Right hindlimb (tissue), 1 donor: Measurements from ENCODE around the gene KISS1R.
A peak's percentile ranks its signal among the peaks of the same experiment; 100 is the strongest.

ENCODE experiments used
- DNase-seq: peaks from one replicate; pipeline ENCODE4 v3.0.0-alpha.2; 2018

KISS1R gene

GRCh38 chr19:940591-941291 lies 23.6 kb downstream of the KISS1R start:
- peak; percentile 36 for DNase-seq

GRCh38 chr19:941292-942132 lies 24.4 kb downstream of the KISS1R start:
- no peak for DNase-seq

- no peak for DNase-seq
These were observed 25.1 kb downstream of the KISS1R start for GRCh38 chr19:942133-942645.

- no peak for DNase-seq
These were observed 26.5 kb downstream of the KISS1R start for GRCh38 chr19:943551-944170.

- DNase-seq: peak; percentile 27
These were observed 27.0 kb downstream of the KISS1R start for GRCh38 chr19:944171-944567.

DNA sequence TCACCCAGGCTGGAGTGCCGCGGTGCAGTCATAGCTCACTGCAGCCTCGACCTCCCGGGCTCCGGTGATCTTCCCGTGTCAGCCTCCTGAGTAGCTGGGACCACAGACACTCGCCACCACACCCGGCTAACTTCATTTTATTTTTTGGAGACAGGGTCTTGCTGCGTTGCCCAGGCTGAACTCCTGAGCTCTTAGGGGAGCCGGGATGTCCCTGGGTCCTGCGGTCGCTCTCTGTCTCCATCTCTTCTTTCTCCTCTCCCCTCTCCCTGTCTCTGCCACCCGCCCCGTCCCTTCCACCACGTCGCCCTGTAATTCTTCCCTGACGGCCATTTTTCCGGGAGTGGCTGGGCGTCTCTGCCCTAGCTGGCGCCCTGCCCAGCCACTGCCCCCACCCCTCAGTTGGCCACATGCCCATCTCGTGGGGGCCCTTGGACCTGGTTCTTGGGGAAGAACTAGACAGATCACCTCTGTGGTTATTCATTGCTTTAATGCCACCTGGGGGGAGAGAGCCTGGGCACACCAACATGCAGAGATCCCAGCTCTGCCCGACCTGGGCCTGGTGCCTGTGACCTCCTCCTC lies 27.6 kb downstream of the KISS1R start:
- peak; percentile 28 for DNase-seq

DNA sequence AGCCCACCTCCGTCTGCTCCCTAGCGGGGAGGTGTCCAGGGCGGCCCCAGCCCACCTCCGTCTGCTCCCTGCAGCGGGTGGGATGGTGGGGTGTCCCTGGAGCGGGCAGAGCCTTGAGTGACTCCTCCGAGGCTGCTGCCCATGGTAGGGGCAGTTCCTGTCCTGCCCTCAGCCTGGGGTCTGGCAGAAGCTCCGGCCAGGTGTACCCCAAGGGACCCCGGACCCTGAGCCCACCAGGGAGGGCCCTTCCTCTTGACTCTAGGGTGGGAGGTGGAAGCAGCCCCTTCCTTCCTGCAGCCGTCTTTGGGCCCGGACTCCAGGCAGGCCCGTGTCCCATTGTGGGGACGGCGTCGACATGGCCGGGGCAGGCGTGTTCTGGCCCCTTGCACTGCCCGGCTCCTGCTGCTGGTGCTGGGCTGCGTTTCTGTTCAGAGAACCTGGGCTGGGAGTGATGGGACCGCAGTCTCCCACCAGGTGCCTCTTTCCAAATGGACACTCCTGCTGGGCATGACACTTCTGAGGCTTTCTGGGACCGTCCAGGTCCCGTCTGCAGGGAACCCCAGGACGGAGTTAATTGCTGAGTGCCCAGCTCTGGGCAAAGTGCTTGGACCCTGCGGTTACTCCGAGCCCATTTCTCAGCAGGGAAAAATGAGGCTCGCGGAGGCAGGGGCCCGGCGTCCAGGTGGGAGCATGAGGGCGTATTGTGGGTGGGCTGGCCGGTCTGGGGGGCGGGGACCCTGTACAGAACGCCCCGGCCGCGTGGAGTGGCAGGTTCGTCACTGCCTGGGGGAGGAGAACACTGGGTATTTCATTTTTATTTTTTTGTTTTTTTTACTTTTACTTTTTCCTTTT lies 28.5 kb downstream of the KISS1R start:
- DNase-seq: peak; percentile 16

- DNase-seq: peak; percentile 14
These were observed 30.1 kb downstream of the KISS1R start for GRCh38 chr19:947090-947706.

- peak; percentile 59 for DNase-seq
These were observed 30.8 kb downstream of the KISS1R start for GRCh38 chr19:947707-948539.

- DNase-seq: peak; percentile 24
These were observed 31.8 kb downstream of the KISS1R start for GRCh38 chr19:948842-949496.

DNA sequence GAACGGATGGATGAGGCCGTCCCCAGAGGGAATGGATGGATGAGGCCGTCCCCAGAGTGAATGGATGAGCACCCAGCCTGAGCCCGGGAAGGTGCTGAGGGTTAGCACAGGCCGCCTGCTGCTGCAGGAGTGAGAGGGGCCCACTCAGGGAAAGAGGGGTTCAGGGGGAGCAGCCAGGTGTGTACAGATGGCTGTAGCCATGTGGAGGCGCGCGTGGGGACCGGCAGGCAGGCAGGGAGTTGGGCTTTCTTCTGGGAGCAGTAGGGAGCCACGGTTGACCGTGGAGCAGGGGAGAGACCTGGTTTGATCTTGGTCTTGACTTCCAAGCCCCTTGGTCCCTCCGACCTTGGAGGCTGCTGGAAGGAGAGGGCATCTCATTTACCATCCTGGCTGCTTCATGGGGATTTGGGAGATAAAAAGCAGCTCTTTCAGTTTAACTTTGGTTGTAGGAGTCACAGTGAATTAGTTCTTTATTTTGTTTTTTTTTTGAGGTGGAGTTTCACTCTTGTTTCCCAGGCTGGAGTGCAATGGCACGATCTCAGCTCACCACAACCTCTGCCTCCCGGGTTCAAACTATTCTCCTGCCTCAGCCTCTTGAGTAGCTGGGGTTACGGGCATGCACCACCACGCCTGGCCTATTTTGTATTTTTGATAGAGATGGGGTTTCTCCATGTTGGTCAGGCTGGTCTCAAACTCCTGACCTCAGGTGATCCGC lies 33.4 kb downstream of the KISS1R start:
- no peak for DNase-seq

- no peak for DNase-seq
These were observed 35.0 kb downstream of the KISS1R start for GRCh38 chr19:952049-952679.

- DNase-seq: no peak
These were observed 35.7 kb downstream of the KISS1R start for GRCh38 chr19:952680-953444.

GRCh38 chr19:953445-954271 lies 36.5 kb downstream of the KISS1R start:
- DNase-seq: peak; percentile 24

- DNase-seq: peak; percentile 18
These were observed 37.1 kb downstream of the KISS1R start for GRCh38 chr19:954272-954671.

DNA sequence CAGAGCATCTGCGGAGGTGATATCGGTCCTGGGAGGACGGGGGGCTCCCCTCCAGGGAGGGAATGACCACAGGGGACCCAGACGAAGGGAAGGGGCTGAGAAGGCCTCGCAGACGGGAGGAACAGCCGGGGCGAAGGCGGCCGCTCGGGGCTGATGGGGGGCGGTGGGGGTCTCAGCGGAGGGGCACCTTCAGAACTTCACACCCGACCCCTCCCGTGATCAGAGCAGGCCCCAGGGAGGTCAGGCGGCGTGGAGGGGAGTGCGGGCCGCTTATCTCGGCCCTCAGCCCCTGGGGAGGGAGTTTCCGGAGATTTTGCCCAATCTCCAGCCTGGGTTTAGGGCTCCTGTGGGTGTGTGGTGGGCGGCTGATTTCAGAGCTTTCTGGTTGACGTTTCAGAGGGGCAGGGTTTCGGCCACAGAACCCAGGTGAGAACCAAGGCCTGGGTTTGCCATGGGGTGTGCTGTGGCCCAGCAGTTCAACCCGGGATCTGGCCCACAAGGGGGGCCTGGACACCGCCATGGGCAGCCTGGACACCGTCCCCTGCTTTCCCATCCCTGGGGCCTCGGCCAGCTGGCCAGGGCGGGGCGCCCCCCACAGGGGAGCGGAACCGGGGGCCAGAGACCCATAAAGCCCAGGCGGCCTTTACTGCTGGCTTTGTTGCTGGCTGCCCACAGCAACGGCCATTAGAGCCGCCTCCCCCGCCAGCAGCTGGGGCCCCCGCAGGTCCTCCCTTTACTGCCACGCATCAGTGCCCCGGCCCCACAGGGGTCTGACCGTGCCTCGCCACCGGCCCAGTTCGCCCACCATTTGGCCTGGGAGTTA lies 37.8 kb downstream of the KISS1R start:
- DNase-seq: peak; percentile 17
